ENCODE data around the gene R3HDM4. TPM values are rescaled to one million over a fixed set of nuclear protein-coding genes. Genes with fewer than 3 reads are reported as not detected.

R3HDM4 gene
- total and polyA plus RNA-seq, 4 donors: 14.1 to 72.4 (median 20.2) TPM

- H3K4me3 ChIP-seq (ENCODE audit: low read depth in 1 of 3, low read length in 3 of 3): no peak overlapping the region
Measured at GRCh38 chr19:853014-853585, 59.9 kb downstream of the R3HDM4 start.

GRCh38 chr19:852136-853013 lies 60.6 kb downstream of the R3HDM4 start, which contains the start of gene ELANE:
ELANE (plus strand) TSS chr19:852303; CDS start chr19:852329, 26 bp downstream.
- Histone ChIP-seq H3K27me3 (ENCODE audit: control insufficient read depth in 4 of 4, insufficient read depth in 4 of 4, low read length in 3 of 4) (no peaks in the 10 kb centered on the region), H3K9ac (ENCODE audit: low read depth in 1 of 2, low read length in 2 of 2) (no peak within 1 kb of the TSS), H3K36me3 (ENCODE audit: control insufficient read depth in 4 of 4, insufficient read depth in 3 of 4, low read depth in 1 of 4, low read length in 3 of 4) (no peaks in the 10 kb centered on the region), H3K27ac (ENCODE audit: low read depth in 1 of 2, low read length in 2 of 2) (peak within 1 kb of the TSS; percentile 34 to 44), H3K9me3 (ENCODE audit: control insufficient read depth in 4 of 4, low read length in 3 of 4) (no peaks in the 10 kb centered on the region), H3K4me1 (ENCODE audit: control insufficient read depth in 4 of 4, insufficient read depth in 4 of 4, low read length in 3 of 4) (peaks cover 5 to 12% (median 8%) of the 10 kb centered on the region in 4 donors), H3K4me3 (ENCODE audit: low read depth in 1 of 3, low read length in 3 of 3) (no peak within 1 kb of the TSS)
- TF ChIP-seq JUND (IDR thresholded peaks at IDR 0.05): no peak
- no peak for TF ChIP-seq RAD21 (IDR thresholded peaks at IDR 0.05)
- TF ChIP-seq EGR1 (IDR thresholded peaks at IDR 0.05; ENCODE audit: low read depth in 2 of 2): no peak
- 68% methylated on average over 55 of the region's 55 CpGs for WGBS
- DNase-seq (ENCODE audit: low spot score): no peak

More at GRCh38 chr19:853014-853585, 59.9 kb downstream of the R3HDM4 start:
- Histone ChIP-seq H3K9ac (ENCODE audit: low read depth in 1 of 2, low read length in 2 of 2) (no peak overlapping the region), H3K4me1 (ENCODE audit: control insufficient read depth in 4 of 4, insufficient read depth in 4 of 4, low read length in 3 of 4) (peaks cover 5 to 12% (median 8%) of the 10 kb centered on the region in 4 donors), H3K27me3 (ENCODE audit: control insufficient read depth in 4 of 4, insufficient read depth in 4 of 4, low read length in 3 of 4) (no peaks in the 10 kb centered on the region), H3K27ac (ENCODE audit: low read depth in 1 of 2, low read length in 2 of 2) (no peak overlapping the region), H3K36me3 (ENCODE audit: control insufficient read depth in 4 of 4, insufficient read depth in 3 of 4, low read depth in 1 of 4, low read length in 3 of 4) (no peaks in the 10 kb centered on the region), H3K9me3 (ENCODE audit: control insufficient read depth in 4 of 4, low read length in 3 of 4) (no peaks in the 10 kb centered on the region)
- WGBS: 35% methylated on average over 67 of the region's 67 CpGs
- TF ChIP-seq RXRA (IDR thresholded peaks at IDR 0.05): no peak
- no peak for TF ChIP-seq RAD21 (IDR thresholded peaks at IDR 0.05)
- no peak for TF ChIP-seq FOXA2 (IDR thresholded peaks at IDR 0.05)
- no peak for TF ChIP-seq HNF4A (conservative IDR thresholded peaks at IDR 0.05)
- TF ChIP-seq NR2F2 (IDR thresholded peaks at IDR 0.05): no peak
- no peak for TF ChIP-seq EGR1 (IDR thresholded peaks at IDR 0.05; ENCODE audit: low read depth in 2 of 2)
- TF ChIP-seq TAF1 (conservative IDR thresholded peaks at IDR 0.05): no peak
- TF ChIP-seq CTCF (IDR thresholded peaks at IDR 0.05; ENCODE audit: low read depth, low read length, missing input control): no peak
- no peak for TF ChIP-seq ATF3 (IDR thresholded peaks at IDR 0.05)
- TF ChIP-seq ZBTB33 (IDR thresholded peaks at IDR 0.05): no peak
- no peak for TF ChIP-seq MAX (IDR thresholded peaks at IDR 0.05)
- no peak for TF ChIP-seq YY1 (IDR thresholded peaks at IDR 0.05)
- no peak for TF ChIP-seq HNF4G (IDR thresholded peaks at IDR 0.05)
- no peak for TF ChIP-seq GABPA (IDR thresholded peaks at IDR 0.05 in 1 of 2, conservative IDR thresholded peaks at IDR 0.05 in 1 of 2)
- no peak for DNase-seq (ENCODE audit: low spot score)

All from liver (tissue), 9 donors.